Measurements from ENCODE around the gene SERPINA12. TPM values are rescaled to one million over a fixed set of nuclear protein-coding genes. Genes with fewer than 3 reads are reported as not detected.

Gene SERPINA12
- polyA plus RNA-seq, 1 donor from 2014 or later: not detected

DNA sequence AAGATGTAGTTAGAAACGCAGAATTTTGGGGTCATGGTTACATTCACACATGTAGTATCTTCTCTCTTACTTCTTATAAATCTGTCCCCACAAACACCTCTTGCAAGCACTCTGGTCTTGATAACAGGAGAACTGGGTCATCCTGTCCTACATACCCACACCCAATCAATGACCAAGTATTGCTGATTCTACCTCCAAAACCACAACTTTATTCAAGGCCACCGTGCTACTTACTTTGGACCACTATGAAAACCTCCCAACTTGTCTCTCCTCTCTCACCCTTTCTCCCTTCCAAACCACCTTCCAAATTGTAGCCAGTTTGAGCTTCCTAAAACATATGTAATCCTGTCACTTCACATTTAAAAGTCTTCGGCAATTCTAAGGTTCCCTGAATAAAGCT lies 62.1 kb downstream of the SERPINA12 start:
- H3K9me3 ChIP-seq (ENCODE audit: low read length): no peaks in the 10 kb centered on the region
- TF ChIP-seq EZH2 (IDR thresholded peaks at IDR 0.05; ENCODE audit: borderline replicate concordance, insufficient read depth, low read length, poor library complexity, severe bottlenecking) (no peak), MXI1 (conservative IDR thresholded peaks at IDR 0.05; ENCODE audit: poor library complexity, severe bottlenecking) (no peak), POLR2AphosphoS5 (IDR thresholded peaks at IDR 0.05) (no peak), TAF1 (IDR thresholded peaks at IDR 0.05; ENCODE audit: low read depth) (no peak), EP300 (conservative IDR thresholded peaks at IDR 0.05; ENCODE audit: poor library complexity, severe bottlenecking) (no peak), SMC3 (conservative IDR thresholded peaks at IDR 0.05; ENCODE audit: poor library complexity) (no peak), RAD21 (conservative IDR thresholded peaks at IDR 0.05) (no peak)
- TF ChIP-seq, protein P1, sequence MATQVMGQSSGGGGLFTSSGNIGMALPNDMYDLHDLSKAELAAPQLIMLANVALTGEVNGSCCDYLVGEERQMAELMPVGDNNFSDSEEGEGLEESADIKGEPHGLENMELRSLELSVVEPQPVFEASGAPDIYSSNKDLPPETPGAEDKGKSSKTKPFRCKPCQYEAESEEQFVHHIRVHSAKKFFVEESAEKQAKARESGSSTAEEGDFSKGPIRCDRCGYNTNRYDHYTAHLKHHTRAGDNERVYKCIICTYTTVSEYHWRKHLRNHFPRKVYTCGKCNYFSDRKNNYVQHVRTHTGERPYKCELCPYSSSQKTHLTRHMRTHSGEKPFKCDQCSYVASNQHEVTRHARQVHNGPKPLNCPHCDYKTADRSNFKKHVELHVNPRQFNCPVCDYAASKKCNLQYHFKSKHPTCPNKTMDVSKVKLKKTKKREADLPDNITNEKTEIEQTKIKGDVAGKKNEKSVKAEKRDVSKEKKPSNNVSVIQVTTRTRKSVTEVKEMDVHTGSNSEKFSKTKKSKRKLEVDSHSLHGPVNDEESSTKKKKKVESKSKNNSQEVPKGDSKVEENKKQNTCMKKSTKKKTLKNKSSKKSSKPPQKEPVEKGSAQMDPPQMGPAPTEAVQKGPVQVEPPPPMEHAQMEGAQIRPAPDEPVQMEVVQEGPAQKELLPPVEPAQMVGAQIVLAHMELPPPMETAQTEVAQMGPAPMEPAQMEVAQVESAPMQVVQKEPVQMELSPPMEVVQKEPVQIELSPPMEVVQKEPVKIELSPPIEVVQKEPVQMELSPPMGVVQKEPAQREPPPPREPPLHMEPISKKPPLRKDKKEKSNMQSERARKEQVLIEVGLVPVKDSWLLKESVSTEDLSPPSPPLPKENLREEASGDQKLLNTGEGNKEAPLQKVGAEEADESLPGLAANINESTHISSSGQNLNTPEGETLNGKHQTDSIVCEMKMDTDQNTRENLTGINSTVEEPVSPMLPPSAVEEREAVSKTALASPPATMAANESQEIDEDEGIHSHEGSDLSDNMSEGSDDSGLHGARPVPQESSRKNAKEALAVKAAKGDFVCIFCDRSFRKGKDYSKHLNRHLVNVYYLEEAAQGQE (IDR thresholded peaks at IDR 0.05; ENCODE audit: borderline replicate concordance): no peak
- TF ChIP-seq, protein P2, sequence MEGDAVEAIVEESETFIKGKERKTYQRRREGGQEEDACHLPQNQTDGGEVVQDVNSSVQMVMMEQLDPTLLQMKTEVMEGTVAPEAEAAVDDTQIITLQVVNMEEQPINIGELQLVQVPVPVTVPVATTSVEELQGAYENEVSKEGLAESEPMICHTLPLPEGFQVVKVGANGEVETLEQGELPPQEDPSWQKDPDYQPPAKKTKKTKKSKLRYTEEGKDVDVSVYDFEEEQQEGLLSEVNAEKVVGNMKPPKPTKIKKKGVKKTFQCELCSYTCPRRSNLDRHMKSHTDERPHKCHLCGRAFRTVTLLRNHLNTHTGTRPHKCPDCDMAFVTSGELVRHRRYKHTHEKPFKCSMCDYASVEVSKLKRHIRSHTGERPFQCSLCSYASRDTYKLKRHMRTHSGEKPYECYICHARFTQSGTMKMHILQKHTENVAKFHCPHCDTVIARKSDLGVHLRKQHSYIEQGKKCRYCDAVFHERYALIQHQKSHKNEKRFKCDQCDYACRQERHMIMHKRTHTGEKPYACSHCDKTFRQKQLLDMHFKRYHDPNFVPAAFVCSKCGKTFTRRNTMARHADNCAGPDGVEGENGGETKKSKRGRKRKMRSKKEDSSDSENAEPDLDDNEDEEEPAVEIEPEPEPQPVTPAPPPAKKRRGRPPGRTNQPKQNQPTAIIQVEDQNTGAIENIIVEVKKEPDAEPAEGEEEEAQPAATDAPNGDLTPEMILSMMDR (IDR thresholded peaks at IDR 0.05; ENCODE audit: poor library complexity, severe bottlenecking): no peak
- H3K4me2 ChIP-seq (ENCODE audit: low read length): no peak overlapping the region
- H3K27ac ChIP-seq (ENCODE audit: low read length): no peak overlapping the region
- H3K79me2 ChIP-seq (replicated peaks; ENCODE audit: insufficient read depth, low read length): no peaks in the 10 kb centered on the region
- H3F3A ChIP-seq (ENCODE audit: insufficient read depth, low read length, poor library complexity, severe bottlenecking): no peaks in the 10 kb centered on the region
- H3K9me2 ChIP-seq (ENCODE audit: insufficient read depth, low read length): no peaks in the 10 kb centered on the region
- no peaks in the 10 kb centered on the region for H3K36me3 ChIP-seq (ENCODE audit: insufficient read depth, low read length)
- no peak overlapping the region for H3K4me3 ChIP-seq (ENCODE audit: low read length)
- H4K20me1 ChIP-seq (ENCODE audit: insufficient read depth): no peaks in the 10 kb centered on the region
- no peak overlapping the region for H2AFZ ChIP-seq (ENCODE audit: low read depth, low read length)
- no peaks in the 10 kb centered on the region for H3K27me3 ChIP-seq (ENCODE audit: insufficient read depth, low read depth, low read length)
- H3K9ac ChIP-seq (ENCODE audit: low read length): no peak overlapping the region

DNA sequence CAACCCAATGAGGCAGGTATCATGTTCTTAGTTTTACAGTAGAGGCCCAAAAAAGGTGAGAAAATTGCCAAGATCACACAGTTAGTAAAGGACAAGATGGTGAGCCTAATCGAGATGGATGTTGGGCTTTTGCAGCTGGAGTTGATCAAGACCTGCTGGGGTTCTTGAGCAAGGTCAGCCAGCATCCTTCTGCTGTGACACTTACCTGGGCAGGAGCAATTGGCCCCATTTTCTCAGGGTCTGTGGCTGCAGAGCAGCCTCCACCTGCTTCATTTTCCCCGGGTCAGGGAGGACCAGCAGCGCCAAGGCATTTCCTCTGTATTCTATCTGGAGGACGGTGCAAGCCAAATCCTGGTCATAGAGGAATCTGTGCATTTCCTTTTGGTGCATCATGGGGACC lies 63.1 kb downstream of the SERPINA12 start:
- H3K27me3 ChIP-seq (ENCODE audit: insufficient read depth, low read depth, low read length): no peaks in the 10 kb centered on the region
- no peaks in the 10 kb centered on the region for H3K9me3 ChIP-seq (ENCODE audit: low read length)
- no peaks in the 10 kb centered on the region for H3K9me2 ChIP-seq (ENCODE audit: insufficient read depth, low read length)
- no peak overlapping the region for H3K9ac ChIP-seq (ENCODE audit: low read length)
- no peak overlapping the region for H3K4me3 ChIP-seq (ENCODE audit: low read length)
- H3K4me2 ChIP-seq (ENCODE audit: low read length): no peak overlapping the region
- H3F3A ChIP-seq (ENCODE audit: insufficient read depth, low read length, poor library complexity, severe bottlenecking): no peaks in the 10 kb centered on the region
- no peak overlapping the region for H3K27ac ChIP-seq (ENCODE audit: low read length)
- no peaks in the 10 kb centered on the region for H3K79me2 ChIP-seq (replicated peaks; ENCODE audit: insufficient read depth, low read length)
- H4K20me1 ChIP-seq (ENCODE audit: insufficient read depth): no peaks in the 10 kb centered on the region
- no peaks in the 10 kb centered on the region for H3K36me3 ChIP-seq (ENCODE audit: insufficient read depth, low read length)
- H2AFZ ChIP-seq (ENCODE audit: low read depth, low read length): no peak overlapping the region
- TF ChIP-seq POLR2AphosphoS5 (IDR thresholded peaks at IDR 0.05): no peak
- no peak for TF ChIP-seq EP300 (conservative IDR thresholded peaks at IDR 0.05; ENCODE audit: poor library complexity, severe bottlenecking)

DNA sequence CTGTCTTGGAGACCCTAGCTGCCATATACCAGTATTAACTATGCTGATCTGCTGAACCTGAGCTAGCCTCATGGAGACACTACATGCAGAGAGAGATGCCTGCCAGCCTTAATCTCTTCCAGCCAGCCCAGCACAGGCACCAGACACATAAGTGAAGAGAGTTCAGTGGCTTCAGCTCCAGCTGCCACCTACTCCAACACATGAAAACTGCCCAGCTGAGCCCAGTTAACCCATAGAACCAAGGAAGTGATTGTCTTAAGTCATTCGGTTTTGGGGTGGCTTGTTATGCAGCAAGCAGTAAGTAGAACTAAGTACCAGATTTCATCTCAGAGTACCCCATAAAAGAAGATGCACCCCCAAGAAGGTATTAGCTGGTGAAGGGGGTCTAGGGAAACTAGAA lies 64.3 kb downstream of the SERPINA12 start:
- H3K36me3 ChIP-seq (ENCODE audit: insufficient read depth, low read length): no peaks in the 10 kb centered on the region
- no peaks in the 10 kb centered on the region for H3K79me2 ChIP-seq (replicated peaks; ENCODE audit: insufficient read depth, low read length)
- H3K27ac ChIP-seq (ENCODE audit: low read length): no peak overlapping the region
- H3K9me3 ChIP-seq (ENCODE audit: low read length): no peaks in the 10 kb centered on the region
- H3K27me3 ChIP-seq (ENCODE audit: insufficient read depth, low read depth, low read length): no peaks in the 10 kb centered on the region
- H2AFZ ChIP-seq (ENCODE audit: low read depth, low read length): no peak overlapping the region
- no peak overlapping the region for H3K4me2 ChIP-seq (ENCODE audit: low read length)
- no peaks in the 10 kb centered on the region for H3F3A ChIP-seq (ENCODE audit: insufficient read depth, low read length, poor library complexity, severe bottlenecking)
- no peaks in the 10 kb centered on the region for H4K20me1 ChIP-seq (ENCODE audit: insufficient read depth)
- H3K9ac ChIP-seq (ENCODE audit: low read length): no peak overlapping the region
- no peak overlapping the region for H3K4me3 ChIP-seq (ENCODE audit: low read length)
- no peaks in the 10 kb centered on the region for H3K9me2 ChIP-seq (ENCODE audit: insufficient read depth, low read length)
- TF ChIP-seq RAD21 (conservative IDR thresholded peaks at IDR 0.05) (no peak), EZH2 (IDR thresholded peaks at IDR 0.05; ENCODE audit: borderline replicate concordance, insufficient read depth, low read length, poor library complexity, severe bottlenecking) (no peak), SMC3 (conservative IDR thresholded peaks at IDR 0.05; ENCODE audit: poor library complexity) (no peak), EP300 (conservative IDR thresholded peaks at IDR 0.05; ENCODE audit: poor library complexity, severe bottlenecking) (no peak), TAF1 (IDR thresholded peaks at IDR 0.05; ENCODE audit: low read depth) (no peak), POLR2AphosphoS5 (IDR thresholded peaks at IDR 0.05) (no peak)
- TF ChIP-seq, protein P1 (IDR thresholded peaks at IDR 0.05; ENCODE audit: borderline replicate concordance): no peak
- TF ChIP-seq, protein P2 (IDR thresholded peaks at IDR 0.05; ENCODE audit: poor library complexity, severe bottlenecking): no peak

All from neural cell (in vitro differentiated cells).